HG03135 (cell line): ENCODE measurements around the gene CCDC201.

Experiments
- ATAC-seq: cut with Tn5 transposase; IDR thresholded peaks from one replicate; pipeline ENCODE4 v1.9.1; 2021; ENCODE audit warnings: mild to moderate bottlenecking, moderate library complexity; ENCODE audit not compliant: unreplicated experiment

The CCDC201 gene

GRCh38 chr7:45893996-45894664 lies 21.2 kb upstream of the CCDC201 start:
- ATAC-seq = no peak

- no peak for ATAC-seq
Observed at GRCh38 chr7:45893374-45893995, 20.6 kb upstream of the CCDC201 start.

GRCh38 chr7:45892407-45893035 lies 19.6 kb upstream of the CCDC201 start:
- no peak for ATAC-seq

- ATAC-seq = no peak
Observed at GRCh38 chr7:45891462-45892402, 18.9 kb upstream of the CCDC201 start.

GRCh38 chr7:45890902-45891461 lies 18.1 kb upstream of the CCDC201 start:
- no peak for ATAC-seq

- ATAC-seq = no peak
Observed at GRCh38 chr7:45890125-45890901, 17.4 kb upstream of the CCDC201 start.

- no peak for ATAC-seq
Observed at GRCh38 chr7:45889367-45890067, 16.6 kb upstream of the CCDC201 start.

GRCh38 chr7:45888993-45889366 lies 16.1 kb upstream of the CCDC201 start:
- no peak for ATAC-seq

GRCh38 chr7:45888185-45888992 lies 15.5 kb upstream of the CCDC201 start, which contains the start of gene IGFBP1:
Gene IGFBP1, plus strand, starts transcription at chr7:45888488. Its CDS starts 165 bp downstream, at chr7:45888653.
- ATAC-seq = no peak

- no peak for ATAC-seq
Observed at GRCh38 chr7:45886931-45887667, 14.2 kb upstream of the CCDC201 start.

GRCh38 chr7:45885264-45885882 lies 12.5 kb upstream of the CCDC201 start:
- no peak for ATAC-seq

- no peak for ATAC-seq
Observed at GRCh38 chr7:45884136-45884535, 11.3 kb upstream of the CCDC201 start.

- no peak for ATAC-seq
Observed at GRCh38 chr7:45882465-45882810, 9.6 kb upstream of the CCDC201 start.

- no peak for ATAC-seq
Observed at GRCh38 chr7:45881759-45882464, 9.0 kb upstream of the CCDC201 start.

- no peak for ATAC-seq
Observed at GRCh38 chr7:45881280-45881758, 8.4 kb upstream of the CCDC201 start.

GRCh38 chr7:45880433-45880860 lies 7.6 kb upstream of the CCDC201 start:
- ATAC-seq = no peak
